Thoracic aorta (tissue), 2 donors: ENCODE results near the gene IPCEF1. TPM values are rescaled to one million over a fixed set of nuclear protein-coding genes. Genes with fewer than 3 reads are reported as not detected.
"Not testable (repeated sequence)": the region's sequence is repeated elsewhere in the genome, so short reads cannot be mapped to it uniquely, and the experiment has no call there.

Source experiments
- ATAC-seq: fragments of 150-250 bp; one replicate; pipeline ENCODE4 v1.8.0; 2017; ENCODE audit warnings: low read depth; ENCODE audit not compliant: insufficient number of reproducible peaks, low FRiP score
- DNase-seq: peaks from one replicate; pipeline ENCODE4 v3.0.0-alpha.2; 2020; ENCODE audit warnings: low spot score
- H3K27ac ChIP-seq, 2 donors: fragments of 200-600 bp; sonication (generic); 1 replicate in 1 of 2; 2 replicates in 1 of 2; pipeline ENCODE4 v1.5.1; 2016; ENCODE audit warnings: mild to moderate bottlenecking in 2 of 2, moderate library complexity in 2 of 2
- H3K27me3 ChIP-seq: fragments of 200-600 bp; sonication (generic); replicated peaks from 2 replicates; pipeline ENCODE4 v1.6.0; 2016; ENCODE audit warnings: mild to moderate bottlenecking; ENCODE audit not compliant: insufficient read depth
- H3K36me3 ChIP-seq: fragments of 200-600 bp; sonication (generic); one replicate; pipeline ENCODE4 v1.5.1; 2016
- H3K4me1 ChIP-seq, 2 donors: fragments of 200-600 bp; sonication (generic); 1 replicate in 1 of 2; 2 replicates in 1 of 2; pipeline versions ENCODE4 v1.5.1 to v1.6.0; 2016; ENCODE audit warnings: low read depth in 2 of 2, mild to moderate bottlenecking in 1 of 2; ENCODE audit not compliant: control insufficient read depth in 1 of 2
- H3K4me3 ChIP-seq: fragments of 200-600 bp; sonication (generic); 2 replicates; pipeline ENCODE4 v1.5.1; 2016; ENCODE audit warnings: mild to moderate bottlenecking
- H3K9me3 ChIP-seq: fragments of 200-600 bp; sonication (generic); 2 replicates; pipeline ENCODE4 v1.5.1; 2016
- total RNA-seq, 2 donors: library from RNA; depleted of rRNA; stranded (reverse); fragments of >200 nt; gene quantifications; one replicate each; pipeline versions ENCODE4 v1.1.0 to v1.2.3, GENCODE V29; 2016
- TF ChIP-seq, protein P1 (sequence below): fragments of 200-600 bp; sonication (generic); IDR thresholded peaks from one replicate; pipeline ENCODE4 v1.5.1; 2019; ENCODE audit warnings: antibody characterized with exemption

Gene IPCEF1
- total RNA-seq, 2 donors from 2014 or later: 2.8 to 3.8 TPM

DNA sequence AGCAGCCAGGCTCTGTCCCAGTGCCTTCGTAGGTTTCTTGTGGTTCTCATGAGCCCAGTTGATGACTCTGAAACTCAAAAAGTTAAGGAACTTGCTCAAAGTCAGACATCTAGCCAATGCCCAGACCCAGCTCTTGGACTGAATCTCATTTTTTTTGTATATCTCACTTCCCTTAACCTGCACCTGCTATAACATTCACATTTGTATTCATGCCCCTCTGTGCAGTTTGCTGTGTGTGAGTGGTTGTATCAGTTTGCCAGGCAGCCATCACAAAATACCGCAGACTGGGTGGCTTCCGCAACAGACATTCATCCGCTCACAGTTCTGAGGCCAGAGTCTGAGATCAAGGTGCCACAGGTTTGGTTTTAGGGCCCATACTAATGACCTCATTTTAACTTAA is 49.9 kb downstream of the IPCEF1 start:
- H3K9me3 ChIP-seq: no peaks in the 10 kb centered on the region
- ATAC-seq (no peak), DNase-seq (no peak)
- H3K27me3 ChIP-seq: no peaks in the 10 kb centered on the region
- H3K4me3 ChIP-seq: no peak overlapping the region
- H3K27ac ChIP-seq: no peak overlapping the region
- TF ChIP-seq, protein P1, sequence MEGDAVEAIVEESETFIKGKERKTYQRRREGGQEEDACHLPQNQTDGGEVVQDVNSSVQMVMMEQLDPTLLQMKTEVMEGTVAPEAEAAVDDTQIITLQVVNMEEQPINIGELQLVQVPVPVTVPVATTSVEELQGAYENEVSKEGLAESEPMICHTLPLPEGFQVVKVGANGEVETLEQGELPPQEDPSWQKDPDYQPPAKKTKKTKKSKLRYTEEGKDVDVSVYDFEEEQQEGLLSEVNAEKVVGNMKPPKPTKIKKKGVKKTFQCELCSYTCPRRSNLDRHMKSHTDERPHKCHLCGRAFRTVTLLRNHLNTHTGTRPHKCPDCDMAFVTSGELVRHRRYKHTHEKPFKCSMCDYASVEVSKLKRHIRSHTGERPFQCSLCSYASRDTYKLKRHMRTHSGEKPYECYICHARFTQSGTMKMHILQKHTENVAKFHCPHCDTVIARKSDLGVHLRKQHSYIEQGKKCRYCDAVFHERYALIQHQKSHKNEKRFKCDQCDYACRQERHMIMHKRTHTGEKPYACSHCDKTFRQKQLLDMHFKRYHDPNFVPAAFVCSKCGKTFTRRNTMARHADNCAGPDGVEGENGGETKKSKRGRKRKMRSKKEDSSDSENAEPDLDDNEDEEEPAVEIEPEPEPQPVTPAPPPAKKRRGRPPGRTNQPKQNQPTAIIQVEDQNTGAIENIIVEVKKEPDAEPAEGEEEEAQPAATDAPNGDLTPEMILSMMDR: no peak
- no peaks in the 10 kb centered on the region for H3K4me1 ChIP-seq
- no peaks in the 10 kb centered on the region for H3K36me3 ChIP-seq

- TF ChIP-seq, protein P1: no peak
- no peaks in the 10 kb centered on the region for H3K27me3 ChIP-seq
- DNase-seq (no peak), ATAC-seq (no peak)
- no peaks in the 10 kb centered on the region for H3K9me3 ChIP-seq
- no peaks in the 10 kb centered on the region for H3K4me1 ChIP-seq
- no peaks in the 10 kb centered on the region for H3K36me3 ChIP-seq
- no peak overlapping the region for H3K27ac ChIP-seq
- no peak overlapping the region for H3K4me3 ChIP-seq
These were observed 52.4 kb downstream of the IPCEF1 start for GRCh38 chr6:154304191-154304590.

GRCh38 chr6:154303642-154304041 is 53.0 kb downstream of the IPCEF1 start:
- H3K27ac ChIP-seq, H3K4me1 ChIP-seq, H3K36me3 ChIP-seq, ATAC-seq, H3K9me3 ChIP-seq, DNase-seq, H3K27me3 ChIP-seq, H3K4me3 ChIP-seq: not testable (repeated sequence)

- Histone ChIP-seq H3K4me3 (no peak overlapping the region), H3K36me3 (no peaks in the 10 kb centered on the region), H3K27me3 (no peaks in the 10 kb centered on the region), H3K9me3 (no peaks in the 10 kb centered on the region), H3K4me1 (peaks cover 7 to 16% of the 10 kb centered on the region in 2 donors), H3K27ac (no peak overlapping the region)
- ATAC-seq (no peak), DNase-seq (no peak)
- TF ChIP-seq, protein P1: no peak
These were observed 54.5 kb downstream of the IPCEF1 start for GRCh38 chr6:154301839-154302752.

- DNase-seq (no peak), ATAC-seq (no peak)
- Histone ChIP-seq H3K4me1 (peaks cover 7 to 20% of the 10 kb centered on the region in 2 donors), H3K27me3 (no peaks in the 10 kb centered on the region), H3K27ac (no peak overlapping the region), H3K4me3 (no peak overlapping the region), H3K9me3 (no peaks in the 10 kb centered on the region), H3K36me3 (no peaks in the 10 kb centered on the region)
- TF ChIP-seq, protein P1: no peak
These were observed 55.4 kb downstream of the IPCEF1 start for GRCh38 chr6:154301086-154301625.
